ENCODE results near the gene PHYKPL. TPM values are rescaled to one million over a fixed set of nuclear protein-coding genes. Genes with fewer than 3 reads are reported as not detected.
"Not testable (repeated sequence)": the region's sequence is repeated elsewhere in the genome, so short reads cannot be mapped to it uniquely, and the experiment has no call there.

The PHYKPL gene
- total RNA-seq, 2 experiments from 2014 or later, result 67.2 to 68.4 TPM

DNA sequence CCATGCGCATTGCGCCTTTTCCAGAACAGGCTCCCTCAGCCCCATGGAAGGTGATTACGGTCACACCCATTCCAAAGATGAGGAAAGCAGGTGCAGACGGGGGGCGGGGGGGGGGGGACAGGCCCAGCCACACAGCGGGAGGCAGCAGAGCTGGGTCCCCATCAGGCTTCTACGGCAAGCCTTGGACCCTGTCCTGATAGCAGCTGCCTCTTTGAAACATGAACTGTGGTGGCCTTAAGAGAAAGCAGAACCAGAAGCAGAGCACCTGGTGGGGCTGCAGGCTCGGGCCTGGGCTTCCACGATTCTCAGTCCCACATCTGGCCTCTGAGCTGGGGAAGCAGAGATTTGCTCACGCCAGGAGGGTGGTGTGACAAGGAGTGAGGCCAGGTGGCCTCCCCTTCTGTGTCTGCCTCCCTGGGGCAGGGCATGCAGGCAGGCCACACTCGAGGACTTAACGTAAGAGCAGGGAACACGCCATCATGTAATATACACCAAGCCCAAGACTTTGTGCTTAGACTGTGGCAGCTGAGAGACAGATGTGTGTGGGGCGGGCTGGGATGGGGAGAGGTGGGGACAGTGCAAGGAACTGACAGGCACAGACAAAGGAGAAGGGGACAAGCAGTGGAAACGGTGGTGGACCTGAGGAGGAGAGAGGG, 14.2 kb upstream of the PHYKPL start:
- ATAC-seq, result no peak
- Mint-ChIP-seq H3K4me1 (peaks cover 7% of the 10 kb centered on the region), H3K27ac (no peak overlapping the region), H3K9me3 (ENCODE audit: low read depth) (no peaks in the 10 kb centered on the region), H3K36me3 (ENCODE audit: low read depth) (no peaks in the 10 kb centered on the region), H3K4me3 (no peak overlapping the region), H3K27me3 (no peaks in the 10 kb centered on the region)
- POLR2A ChIA-PET, result no interaction called here
- intact Hi-C loops (cut with DNase I, micrococcal nuclease), result no loop called here
- DNase-seq, result no peak
- CTCF ChIA-PET, result interaction anchor here (0.7 kb wide), 1 partner anchor 12 kb away, joined by 3 read pairs; no protein-coding TSS in a partner anchor

DNA sequence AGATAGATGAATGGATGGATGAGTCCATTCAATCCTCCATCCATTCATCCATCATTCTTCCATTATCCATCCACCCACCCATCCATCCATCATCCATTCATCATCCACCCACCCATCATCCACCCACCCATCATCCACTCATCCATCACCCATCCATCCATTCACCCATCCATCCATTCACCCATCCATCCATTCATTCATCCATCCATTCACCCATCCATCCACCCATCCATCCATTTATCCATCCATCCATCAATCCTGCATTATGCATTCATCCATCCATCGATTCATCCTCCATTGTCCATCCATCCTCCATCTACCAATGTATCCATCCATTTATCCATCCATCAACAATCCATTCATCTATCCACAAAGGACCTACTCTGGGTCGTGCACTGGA, 12.8 kb upstream of the PHYKPL start:
- ChIA-PET POLR2A (no interaction called here), CTCF (no interaction called here)
- no peak overlapping the region for H3K27ac Mint-ChIP-seq
- peaks cover 15% of the 10 kb centered on the region for H3K4me1 Mint-ChIP-seq
- H3K27me3 Mint-ChIP-seq, result no peaks in the 10 kb centered on the region
- no peaks in the 10 kb centered on the region for H3K36me3 Mint-ChIP-seq (ENCODE audit: low read depth)
- no peak for ATAC-seq
- intact Hi-C loops (cut with DNase I, micrococcal nuclease), result no loop called here
- no peak for DNase-seq
- H3K4me3 Mint-ChIP-seq, result no peak overlapping the region
- no peaks in the 10 kb centered on the region for H3K9me3 Mint-ChIP-seq (ENCODE audit: low read depth)

DNA sequence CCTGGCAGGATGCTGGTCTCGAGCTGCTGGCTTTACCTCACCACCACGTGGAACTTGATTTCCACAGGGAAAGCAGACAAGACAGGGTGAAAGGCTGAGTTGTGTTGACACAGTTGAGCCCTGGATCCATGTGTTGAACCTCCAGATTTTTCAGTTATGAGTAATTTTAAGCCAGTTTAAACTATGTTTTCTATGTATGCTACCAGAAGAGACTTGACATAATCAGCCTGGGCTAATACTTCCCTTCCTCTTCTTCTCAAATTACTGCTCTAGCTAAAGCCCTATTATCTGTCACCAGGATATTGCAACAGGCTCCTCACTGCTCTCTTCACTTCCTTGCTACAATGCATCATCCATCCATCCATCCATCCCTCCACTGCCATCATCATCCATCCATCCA, 12.0 kb upstream of the PHYKPL start:
- DNase-seq (no peak), ATAC-seq (no peak)
- POLR2A ChIA-PET, result no interaction called here
- CTCF ChIA-PET, result no interaction called here
- Mint-ChIP-seq H3K36me3 (ENCODE audit: low read depth) (no peaks in the 10 kb centered on the region), H3K9me3 (ENCODE audit: low read depth) (no peaks in the 10 kb centered on the region), H3K27ac (no peak overlapping the region), H3K4me3 (no peak overlapping the region), H3K27me3 (no peaks in the 10 kb centered on the region), H3K4me1 (peaks cover 18% of the 10 kb centered on the region)
- intact Hi-C loops (cut with DNase I, micrococcal nuclease), result loop anchor here in 1 of 2 experiments (5.0 kb wide), 1 partner anchor 83 kb away; no protein-coding TSS in a partner anchor

DNA sequence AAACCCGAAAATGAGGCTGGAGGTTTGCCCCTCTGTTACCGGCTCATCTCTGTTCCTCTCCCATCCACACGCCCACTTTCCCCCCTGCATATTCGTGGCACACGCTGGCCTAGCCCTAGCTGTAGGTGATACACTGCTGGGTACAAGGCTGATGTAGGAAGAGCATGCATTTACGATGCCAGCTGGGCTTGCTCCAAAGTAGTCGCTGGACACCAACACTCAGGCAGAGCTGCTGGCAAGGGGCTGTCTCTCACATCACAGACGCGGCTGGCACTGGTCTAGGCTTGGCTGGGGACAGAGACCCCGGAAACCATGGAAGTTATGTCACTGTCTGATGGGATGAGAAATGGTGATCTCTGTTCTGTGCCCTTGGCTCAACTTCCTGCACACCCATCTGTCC, 9.8 kb upstream of the PHYKPL start:
- ChIA-PET CTCF (interaction anchor here (0.5 kb wide), 1 partner anchor 310 kb away, joined by 3 read pairs; no protein-coding TSS in a partner anchor), POLR2A (no interaction called here)
- no peak for DNase-seq
- Mint-ChIP-seq H3K4me3 (no peak overlapping the region), H3K27ac (no peak overlapping the region), H3K27me3 (no peaks in the 10 kb centered on the region), H3K36me3 (ENCODE audit: low read depth) (no peaks in the 10 kb centered on the region), H3K9me3 (ENCODE audit: low read depth) (no peaks in the 10 kb centered on the region), H3K4me1 (peaks cover 33% of the 10 kb centered on the region)
- no peak for ATAC-seq
- intact Hi-C loops (cut with DNase I, micrococcal nuclease), result loop anchor here in 1 of 2 experiments (5.0 kb wide), 1 partner anchor 85 kb away; no protein-coding TSS in a partner anchor

DNA sequence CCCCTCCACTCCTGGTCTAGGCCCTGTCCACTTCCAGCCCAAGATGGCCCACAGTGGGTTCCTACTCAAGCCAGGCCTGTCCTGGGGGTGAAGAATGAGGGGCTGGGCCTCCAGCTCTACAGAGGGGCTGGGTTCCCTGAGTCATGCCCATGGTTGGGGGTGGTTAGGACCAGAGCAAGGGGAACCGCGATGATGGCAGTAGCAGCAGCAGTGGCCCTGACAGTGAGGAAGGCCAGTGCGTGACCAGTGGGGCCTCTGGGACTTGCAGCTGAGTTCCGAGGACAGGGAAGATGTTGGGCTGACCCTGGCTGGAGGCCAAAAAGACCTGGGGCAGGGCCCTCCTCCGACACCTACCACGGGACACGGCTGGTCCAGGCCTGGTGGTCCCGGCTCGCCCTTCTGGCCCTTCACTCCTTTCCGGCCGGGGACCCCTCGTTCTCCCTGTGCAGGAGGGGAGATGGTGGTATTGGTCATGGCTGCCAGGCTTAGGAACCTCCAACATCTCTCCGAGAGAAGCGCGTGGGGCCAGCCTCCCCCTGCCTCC, 9.2 kb upstream of the PHYKPL start:
- intact Hi-C loops (cut with DNase I, micrococcal nuclease), result loop anchor here in 1 of 2 experiments (5.0 kb wide), 1 partner anchor 86 kb away; no protein-coding TSS in a partner anchor
- ChIA-PET CTCF (no interaction called here), POLR2A (no interaction called here)
- H3K4me3 Mint-ChIP-seq, result no peak overlapping the region
- no peak for DNase-seq
- no peak for ATAC-seq
- no peaks in the 10 kb centered on the region for H3K9me3 Mint-ChIP-seq (ENCODE audit: low read depth)
- H3K27ac Mint-ChIP-seq, result no peak overlapping the region
- H3K4me1 Mint-ChIP-seq, result peaks cover 35% of the 10 kb centered on the region
- no peaks in the 10 kb centered on the region for H3K36me3 Mint-ChIP-seq (ENCODE audit: low read depth)
- H3K27me3 Mint-ChIP-seq, result no peaks in the 10 kb centered on the region

DNA sequence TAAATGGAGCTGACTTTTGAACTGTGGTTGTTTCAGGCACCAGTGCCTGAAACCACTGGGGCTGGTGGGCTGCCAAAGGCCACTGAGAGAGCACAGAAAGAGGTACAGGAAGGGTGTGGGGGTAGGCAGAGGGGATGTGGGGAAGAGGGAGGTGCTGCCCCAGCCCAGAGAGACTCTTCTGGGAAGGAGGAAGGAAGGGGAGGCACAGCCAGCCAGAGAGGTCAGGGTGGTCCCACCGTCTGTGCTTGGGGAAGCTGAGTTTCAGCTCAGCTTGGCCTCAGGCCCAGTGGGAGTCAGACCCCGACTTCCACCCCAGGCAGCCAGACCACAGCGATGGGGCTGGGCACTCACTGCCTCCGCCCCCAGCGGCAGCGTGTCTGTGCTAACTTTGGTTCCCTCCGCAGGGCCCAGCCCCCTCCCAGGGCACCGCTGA, 8.6 kb upstream of the PHYKPL start:
- no peaks in the 10 kb centered on the region for H3K27me3 Mint-ChIP-seq
- intact Hi-C loops (cut with DNase I, micrococcal nuclease), result loop anchor here in 1 of 2 experiments (5.0 kb wide), 1 partner anchor 86 kb away; no protein-coding TSS in a partner anchor
- POLR2A ChIA-PET, result no interaction called here
- DNase-seq (no peak), ATAC-seq (no peak)
- no peaks in the 10 kb centered on the region for H3K36me3 Mint-ChIP-seq (ENCODE audit: low read depth)
- no peaks in the 10 kb centered on the region for H3K9me3 Mint-ChIP-seq (ENCODE audit: low read depth)
- peak overlapping the region; percentile 45 for H3K27ac Mint-ChIP-seq
- H3K4me1 Mint-ChIP-seq, result peaks cover 39% of the 10 kb centered on the region
- no peak overlapping the region for H3K4me3 Mint-ChIP-seq
- CTCF ChIA-PET, result no interaction called here

DNA sequence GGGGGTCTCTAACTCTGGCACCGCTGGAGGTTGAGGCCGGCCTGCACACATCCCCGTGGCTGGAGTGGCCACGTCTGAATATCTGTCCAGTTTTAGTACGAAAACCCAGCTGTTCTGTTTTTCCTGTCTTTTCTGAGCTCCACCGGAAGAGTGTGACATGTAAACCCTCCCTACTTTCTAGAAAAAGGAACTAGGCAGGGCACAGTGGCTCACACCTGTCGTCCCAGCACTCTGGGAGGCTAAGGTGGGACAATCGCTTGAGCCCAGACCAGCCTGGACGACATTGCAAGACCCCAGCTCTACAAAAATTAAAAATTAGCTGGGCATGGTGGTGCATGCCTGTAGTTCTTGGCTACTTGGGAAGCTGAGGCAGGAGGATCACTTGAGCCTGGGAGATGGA, 8.2 kb upstream of the PHYKPL start:
- intact Hi-C loops (cut with DNase I, micrococcal nuclease), result loop anchor here in 1 of 2 experiments (5.0 kb wide), 1 partner anchor 87 kb away; no protein-coding TSS in a partner anchor
- Mint-ChIP-seq H3K4me3 (no peak overlapping the region), H3K9me3 (ENCODE audit: low read depth) (no peaks in the 10 kb centered on the region), H3K27ac (peak overlapping the region; percentile 45), H3K27me3 (no peaks in the 10 kb centered on the region), H3K4me1 (peaks cover 39% of the 10 kb centered on the region), H3K36me3 (ENCODE audit: low read depth) (no peaks in the 10 kb centered on the region)
- ATAC-seq (no peak), DNase-seq (no peak)
- POLR2A ChIA-PET, result no interaction called here
- CTCF ChIA-PET, result no interaction called here

DNA sequence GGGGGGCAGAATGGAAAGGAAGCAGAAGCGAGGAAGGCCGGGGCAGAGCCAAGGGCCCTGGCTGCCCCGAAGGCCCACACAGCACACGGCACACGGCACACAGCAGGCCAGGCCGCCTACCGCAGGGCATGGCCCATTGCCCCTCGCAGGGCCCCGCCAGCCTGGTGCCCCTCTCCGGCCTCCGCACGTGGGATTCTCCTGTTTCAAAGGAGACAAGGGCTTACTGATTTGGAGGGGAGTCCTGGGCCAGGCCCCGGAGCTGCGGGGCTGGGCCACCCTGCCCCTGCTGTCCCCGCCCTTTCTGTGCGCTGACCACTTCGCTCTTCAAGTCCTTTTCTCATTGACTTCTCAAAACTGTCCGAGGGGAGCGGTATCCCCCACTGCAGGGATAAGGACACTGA, 7.7 kb upstream of the PHYKPL start:
- Mint-ChIP-seq H3K4me1 (peaks cover 39% of the 10 kb centered on the region), H3K27ac (no peak overlapping the region), H3K27me3 (no peaks in the 10 kb centered on the region), H3K36me3 (ENCODE audit: low read depth) (no peaks in the 10 kb centered on the region), H3K4me3 (no peak overlapping the region), H3K9me3 (ENCODE audit: low read depth) (no peaks in the 10 kb centered on the region)
- intact Hi-C loops (cut with DNase I, micrococcal nuclease), result loop anchor here in 1 of 2 experiments (5.0 kb wide), 1 partner anchor 87 kb away; no protein-coding TSS in a partner anchor
- DNase-seq (no peak), ATAC-seq (no peak)
- CTCF ChIA-PET, result no interaction called here
- POLR2A ChIA-PET, result no interaction called here

DNA sequence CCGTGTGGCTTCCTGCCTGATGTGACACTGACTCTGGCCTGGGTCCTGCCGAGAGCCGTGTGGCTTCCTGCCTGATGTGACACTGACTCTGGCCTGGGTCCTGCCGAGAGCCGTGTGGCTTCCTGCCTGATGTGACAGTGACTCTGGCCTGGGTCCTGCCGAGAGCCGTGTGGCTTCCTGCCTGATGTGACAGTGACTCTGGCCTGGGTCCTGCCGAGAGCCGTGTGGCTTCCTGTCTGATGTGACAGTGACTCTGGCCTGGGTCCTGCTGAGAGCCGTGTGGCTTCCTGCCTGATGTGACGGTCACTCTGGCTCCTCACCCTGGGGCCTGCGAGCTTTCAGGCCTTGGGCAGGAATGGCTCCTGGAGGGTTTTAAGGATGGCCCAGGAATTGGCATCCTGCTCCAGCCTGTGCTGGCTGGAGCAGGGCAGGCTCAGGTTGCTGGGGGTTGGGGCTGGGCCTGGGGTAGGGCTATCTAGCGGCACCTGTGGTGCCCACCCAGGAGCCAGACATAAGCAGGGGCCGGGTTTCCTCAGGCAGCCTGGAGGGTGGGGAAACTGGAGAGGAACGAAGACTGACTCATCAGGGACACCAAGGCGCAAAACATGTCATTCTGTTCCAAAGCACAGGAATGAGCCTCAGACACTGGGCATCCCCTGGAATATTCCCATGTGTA, 7.2 kb upstream of the PHYKPL start:
- intact Hi-C loops (cut with DNase I, micrococcal nuclease), result loop anchor here in 1 of 2 experiments (5.0 to 10.0 kb wide), 2 partner anchors 88 to 905 kb away; no protein-coding TSS in a partner anchor
- peak overlapping the region; percentile 78 for H3K27ac Mint-ChIP-seq
- POLR2A ChIA-PET; H3K27me3 Mint-ChIP-seq; CTCF ChIA-PET; H3K4me3 Mint-ChIP-seq; H3K36me3 Mint-ChIP-seq (ENCODE audit: low read depth); H3K9me3 Mint-ChIP-seq (ENCODE audit: low read depth): not testable (repeated sequence)
- peaks cover 44% of the 10 kb centered on the region for H3K4me1 Mint-ChIP-seq
- DNase-seq, result peak; percentile 45
- peak; percentile 9 for ATAC-seq

DNA sequence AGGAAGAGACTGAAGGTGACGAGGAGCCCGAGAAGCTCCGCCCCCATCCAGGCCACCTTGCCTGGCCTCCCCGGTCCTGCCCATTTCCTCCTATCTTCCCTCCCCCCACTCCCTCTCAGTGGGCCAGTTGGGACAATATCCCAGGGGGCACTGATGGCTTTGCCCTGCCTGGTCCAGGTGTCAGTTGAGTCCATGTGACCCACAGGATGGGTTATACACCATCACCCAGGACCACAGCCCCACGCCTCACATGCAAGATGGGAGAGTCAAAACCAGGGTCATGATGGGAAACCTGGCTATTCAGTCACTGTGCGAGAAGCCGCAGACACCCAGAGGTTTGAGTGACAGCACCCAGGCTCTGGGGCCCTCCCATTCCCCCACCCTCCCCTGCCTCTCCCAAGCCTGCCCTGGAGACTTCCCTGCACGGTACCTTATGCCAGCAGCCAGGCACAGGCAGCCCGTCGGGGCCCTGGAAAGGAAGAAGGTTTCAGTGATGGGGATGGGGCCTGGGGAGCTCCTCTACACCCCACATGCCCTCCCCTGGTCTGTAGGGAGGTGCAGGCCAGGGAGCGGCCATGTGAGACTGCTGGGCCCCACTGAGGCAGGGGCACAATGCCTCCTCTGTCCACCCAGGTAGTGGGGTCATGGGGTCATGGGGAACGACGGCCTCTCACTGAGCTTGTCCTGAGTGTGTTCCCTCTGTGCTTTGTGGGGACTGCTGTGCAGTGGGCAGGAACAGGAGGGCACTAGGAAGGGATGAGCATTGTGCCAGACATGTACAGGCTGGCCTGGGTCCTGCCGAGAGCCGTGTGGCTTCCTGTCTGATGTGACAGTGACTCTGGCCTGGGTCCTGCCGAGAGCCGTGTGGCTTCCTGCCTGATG, 6.3 kb upstream of the PHYKPL start:
- ChIA-PET CTCF (interaction anchor here (0.6 to 1.1 kb wide), 4 partner anchors 12 to 250 kb away, joined by 3 read pairs; no protein-coding TSS in a partner anchor), POLR2A (interaction anchor here (1.1 kb wide), 1 partner anchor 31 kb away, joined by 3 read pairs; no protein-coding TSS in a partner anchor)
- H3K4me3 Mint-ChIP-seq, result no peak overlapping the region
- ATAC-seq (peak; percentile 47), DNase-seq (peak; percentile 48)
- no peaks in the 10 kb centered on the region for H3K27me3 Mint-ChIP-seq
- H3K4me1 Mint-ChIP-seq, result peaks cover 45% of the 10 kb centered on the region
- intact Hi-C loops (cut with DNase I, micrococcal nuclease), result loop anchor here in 1 of 2 experiments (10.0 kb wide), 1 partner anchor 906 kb away; no protein-coding TSS in a partner anchor
- H3K27ac Mint-ChIP-seq, result peak overlapping the region; percentile 90
- no peaks in the 10 kb centered on the region for H3K9me3 Mint-ChIP-seq (ENCODE audit: low read depth)
- no peaks in the 10 kb centered on the region for H3K36me3 Mint-ChIP-seq (ENCODE audit: low read depth)

DNA sequence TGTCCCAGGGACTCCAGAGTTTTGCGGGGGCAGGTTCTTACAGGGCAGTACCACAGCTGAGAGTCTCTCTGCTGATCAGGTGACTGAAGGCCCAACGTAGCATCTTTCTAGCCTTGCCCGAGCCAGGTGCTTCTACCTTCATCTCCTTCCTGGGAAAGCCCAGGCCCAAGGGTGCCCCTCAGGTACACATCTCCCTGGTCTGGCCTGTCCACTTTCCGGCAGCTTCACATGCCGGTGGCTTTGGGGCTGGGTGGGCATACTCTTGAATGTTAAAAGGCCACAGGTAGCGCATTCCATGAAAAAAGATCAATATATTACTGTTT, 5.7 kb upstream of the PHYKPL start:
- ChIA-PET POLR2A (interaction anchor here (0.5 to 1.1 kb wide), 2 partner anchors 21 to 30 kb away, joined by 3 to 4 read pairs; no protein-coding TSS in a partner anchor), CTCF (interaction anchor here (0.6 to 1.1 kb wide), 6 partner anchors 9 to 249 kb away, joined by 3 to 5 read pairs (median 3); no protein-coding TSS in a partner anchor)
- no peaks in the 10 kb centered on the region for H3K27me3 Mint-ChIP-seq
- no peak for DNase-seq
- no peak for ATAC-seq
- H3K36me3 Mint-ChIP-seq (ENCODE audit: low read depth), result no peaks in the 10 kb centered on the region
- peak overlapping the region; percentile 80 for H3K27ac Mint-ChIP-seq
- peaks cover 45% of the 10 kb centered on the region for H3K4me1 Mint-ChIP-seq
- intact Hi-C loops (cut with DNase I, micrococcal nuclease), result loop anchor here in 1 of 2 experiments (10.0 kb wide), 1 partner anchor 907 kb away; no protein-coding TSS in a partner anchor
- no peaks in the 10 kb centered on the region for H3K9me3 Mint-ChIP-seq (ENCODE audit: low read depth)
- no peak overlapping the region for H3K4me3 Mint-ChIP-seq

Measured in activated CD4-positive, alpha-beta T cell treated with anti-CD3 and anti-CD28 coated beads for 36 hours (primary cell).